GM12878 (cell line): Measurements from ENCODE around the gene SPINT2. TPM values are rescaled to one million over a fixed set of nuclear protein-coding genes. Genes with fewer than 3 reads are reported as not detected.

Experiments
- ATAC-seq: fragments of 200-7000 bp; cut with Tn5 transposase; 3 replicates; pipeline ENCODE4 v1.9.1; 2020; ENCODE audit warnings: mild to moderate bottlenecking, moderate library complexity
- BruUV-seq: library from RNA; stranded (reverse); fragments of 400-500 nt; replicated peaks from 2 replicates; lab custom pipeline; 2021; lab: Mats Ljungman, UMichigan
- CTCF ChIA-PET: fragments of 300-600 bp; sonication (Branson Sonifier 250); formaldehyde crosslinking; extraction: SDS; loops from one replicate; lab custom pipeline; 2021; ENCODE audit warnings: inconsistent platforms; lab: Yijun Ruan, JAX
- POLR2A ChIA-PET: fragments of 350-600 bp; formaldehyde crosslinking; extraction: SDS; loops from one replicate; lab custom pipeline; 2021; ENCODE audit warnings: inconsistent platforms; lab: Charles Lee
- RAD21 ChIA-PET: fragments of 300-600 bp; sonication (Branson Sonifier 250); formaldehyde crosslinking; loops from one replicate; lab custom pipeline; 2023; ENCODE audit warnings: antibody characterized with exemption; ENCODE audit not compliant: unreplicated experiment; lab: Charles Lee
- SMC1A ChIA-PET: fragments of 300-600 bp; sonication (Branson Sonifier 250); formaldehyde crosslinking; loops from one replicate; lab custom pipeline; 2023; ENCODE audit not compliant: unreplicated experiment, uncharacterized antibody; lab: Charles Lee
- DNase-seq: peaks from one replicate; pipeline ENCODE4 v3.0.0-alpha.2; 2011; ENCODE audit warnings: low read depth, low spot score
- FAIRE-seq: peaks from 3 replicates; lab custom pipeline; 2011; peaks lifted over from hg19 to GRCh38; lab: Jason Lieb, UNC
- H2AFZ ChIP-seq: 2 replicates; pipeline ENCODE4 v1.6.0; 2011; ENCODE audit warnings: low read depth, low read length, control low read depth; ENCODE audit not compliant: control insufficient read depth
- H3K27ac ChIP-seq: 2 replicates; pipeline ENCODE4 v1.5.1; 2011; ENCODE audit warnings: control low read depth; ENCODE audit not compliant: control insufficient read depth, insufficient read depth
- H3K27me3 ChIP-seq, 2 experiments: replicated peaks in 1 of 2; 2 replicates each; pipeline versions ENCODE4 v1.6.0 to v1.6.1; 2011; ENCODE audit warnings: low read length in 1 of 2; ENCODE audit not compliant: control insufficient read depth in 2 of 2, insufficient read depth in 2 of 2
- H3K36me3 ChIP-seq, 2 experiments: 2 replicates each; pipeline ENCODE4 v1.5.1; 2011; ENCODE audit warnings: low read length in 1 of 2; ENCODE audit not compliant: control insufficient read depth in 2 of 2, insufficient read depth in 2 of 2
- H3K4me1 ChIP-seq: 2 replicates; pipeline ENCODE4 v1.6.1; 2011; ENCODE audit warnings: mild to moderate bottlenecking, low read length, moderate library complexity, mixed read lengths; ENCODE audit not compliant: control insufficient read depth, insufficient read depth
- H3K4me2 ChIP-seq: 2 replicates; pipeline ENCODE4 v1.6.0; 2011; ENCODE audit warnings: control low read depth; ENCODE audit not compliant: control insufficient read depth, insufficient read depth
- H3K4me3 ChIP-seq: fragments of 200-600 bp; sonication (generic); 2 replicates; pipeline ENCODE4 v1.5.1; 2016
- H3K79me2 ChIP-seq: 2 replicates; pipeline ENCODE4 v1.6.0; 2011; ENCODE audit warnings: low read length; ENCODE audit not compliant: control insufficient read depth, insufficient read depth
- H3K9ac ChIP-seq: 2 replicates; pipeline ENCODE4 v1.8.0; 2011; ENCODE audit warnings: low read length, control low read depth, mixed read lengths; ENCODE audit not compliant: control insufficient read depth, insufficient read depth
- H3K9me3 ChIP-seq: replicated peaks from 3 replicates; pipeline ENCODE4 v1.5.1; 2011; ENCODE audit warnings: mild to moderate bottlenecking, low read length; ENCODE audit not compliant: control insufficient read depth, insufficient read depth
- H4K20me1 ChIP-seq: 2 replicates; pipeline ENCODE4 v1.6.0; 2011; ENCODE audit not compliant: control insufficient read depth, insufficient read depth
- EGR1 ChIP-seq, 2 experiments: IDR thresholded peaks; 1 replicate in 1 of 2; 2 replicates in 1 of 2; pipeline ENCODE4 v1.6.1; 2011 to 2012; ENCODE audit warnings: low read depth in 2 of 2, low read length in 2 of 2, borderline replicate concordance in 1 of 2, mild to moderate bottlenecking in 1 of 2, moderate library complexity in 1 of 2
- HSF1 ChIP-seq: fragments of 150-350 bp; IDR thresholded peaks from 2 replicates; pipeline ENCODE4 v1.6.1; 2014; ENCODE audit warnings: mild to moderate bottlenecking, low read depth, low read length
- IKZF1 ChIP-seq: fragments of 450-650 bp; conservative IDR thresholded peaks from 2 replicates; pipeline ENCODE4 v1.6.1; 2017; ENCODE audit warnings: antibody characterized with exemption, mild to moderate bottlenecking
- IKZF2 ChIP-seq, 2 experiments: fragments of 450-650 bp; IDR thresholded peaks; 2 replicates each; pipeline ENCODE4 v1.6.1; 2017; ENCODE audit warnings: mild to moderate bottlenecking in 2 of 2, moderate library complexity in 2 of 2
- IRF3 ChIP-seq: fragments of 450-650 bp; IDR thresholded peaks from 2 replicates; pipeline ENCODE4 v1.6.1; 2014; ENCODE audit warnings: mild to moderate bottlenecking
- KDM1A ChIP-seq: fragments of 200-600 bp; sonication (generic); IDR thresholded peaks from 2 replicates; pipeline ENCODE4 v1.6.1; 2016; ENCODE audit warnings: borderline replicate concordance
- NFYA ChIP-seq: IDR thresholded peaks from 2 replicates; pipeline ENCODE4 v1.6.1; 2011; ENCODE audit warnings: low read depth, mild to moderate bottlenecking, low read length, improper control_type of control experiment, borderline replicate concordance
- NRF1 ChIP-seq: conservative IDR thresholded peaks from 2 replicates; pipeline ENCODE4 v1.6.1; 2011; ENCODE audit warnings: mild to moderate bottlenecking, low read depth, low read length, improper control_type of control experiment
- RELB ChIP-seq: fragments of 450-650 bp; IDR thresholded peaks from 2 replicates; pipeline ENCODE4 v1.6.1; 2017; ENCODE audit warnings: low read depth, mild to moderate bottlenecking, moderate library complexity
- RUNX3 ChIP-seq: IDR thresholded peaks from 2 replicates; pipeline ENCODE4 v1.6.1; 2012; ENCODE audit warnings: low read length, inconsistent platforms
- SMC3 ChIP-seq: IDR thresholded peaks from 2 replicates; pipeline ENCODE4 v1.6.1; 2011; ENCODE audit warnings: low read length, improper control_type of control experiment, borderline replicate concordance
- ZBTB33 ChIP-seq: fragments of 450-650 bp; IDR thresholded peaks from 2 replicates; pipeline ENCODE4 v1.6.1; 2017; ENCODE audit warnings: mild to moderate bottlenecking
- ZNF24 ChIP-seq: fragments of 450-650 bp; IDR thresholded peaks from 2 replicates; pipeline ENCODE4 v1.6.1; 2017; ENCODE audit warnings: antibody characterized with exemption, mild to moderate bottlenecking
- WGBS: methylation state at CpG from one replicate; pipeline ENCODE4 v1.1.6; 2016; ENCODE audit warnings: low lambda C conversion rate; ENCODE audit not compliant: insufficient replicate concordance, insufficient coverage; ENCODE audit errors: missing lambda C conversion rate; 5-methylcytosine and 5-hydroxymethylcytosine counted together
- in situ Hi-C: fragments of 300-500 bp; cut with MboI; formaldehyde crosslinking; loops from 9 replicates; pipeline ENCODE4 v1.14.3; 2018; ENCODE audit warnings: mixed read lengths
- intact Hi-C: fragments of 100-400 bp; cut with micrococcal nuclease; formaldehyde crosslinking; loops from one replicate; pipeline ENCODE4 v1.14.2; 2022; ENCODE audit not compliant: unreplicated experiment
- polyA plus RNA-seq, 11 experiments: library from polyadenylated mRNA; depleted of rRNA in 4 of 11; unstranded in 6 of 11; stranded (reverse) in 5 of 11; fragments of >200 nt; fragmentation: Nextera tagmentation in 4 of 11; fragmentation: Illumina TruSeq in 1 of 11; extraction: Ambion mirVana in 4 of 11; extraction: Trizol in 1 of 11; gene quantifications; 1 replicate in 1 of 11; 2 replicates in 10 of 11; pipeline versions ENCODE4 v1.2.1 to v1.2.3, GENCODE V29; 2011 to 2016; ENCODE audit warnings: inconsistent platforms in 2 of 11, missing spikeins in 2 of 11, low read depth in 1 of 11
- total RNA-seq, 4 experiments: library from RNA; depleted of rRNA in 3 of 4; stranded (reverse); fragments of >200 nt in 3 of 4; fragmentation: Illumina TruSeq in 1 of 4; extraction: Trizol in 1 of 4; gene quantifications; 2 replicates each; pipeline versions ENCODE4 v1.2.1 to v1.2.3, GENCODE V29; 2013 to 2021

Gene SPINT2
- total and polyA plus RNA-seq, 10 of the 15 experiments (the other 5 are each of a cell fraction or from before 2014, with no cell fraction given), result 0.15 to 26.5 (median 17.5) TPM

GRCh38 chr19:38247126-38247525 is 17.2 kb upstream of the SPINT2 start:
- in situ Hi-C loops (no loop called here), intact Hi-C loops (no loop called here)
- no peak for ATAC-seq
- SMC1A ChIA-PET, result no interaction called here
- no peak for TF ChIP-seq HSF1
- TF ChIP-seq RELB, result no peak
- TF ChIP-seq NRF1, result no peak
- TF ChIP-seq KDM1A, result no peak
- no peak for TF ChIP-seq EGR1 (IDR thresholded peaks at IDR 0.05; ENCODE audit: borderline replicate concordance in 1 of 2, low read depth in 2 of 2, low read length in 2 of 2)
- no peak for TF ChIP-seq IRF3
- TF ChIP-seq ZNF24, result no peak
- TF ChIP-seq NFYA, result no peak
- no peak for TF ChIP-seq SMC3
- TF ChIP-seq IKZF1, result no peak
- no peak for TF ChIP-seq RUNX3
- TF ChIP-seq ZBTB33, result no peak
- TF ChIP-seq IKZF2 (IDR thresholded peaks at IDR 0.05), result no peak
- no peak overlapping the region for H3K4me2 ChIP-seq
- no peak overlapping the region for H3K4me3 ChIP-seq
- CTCF ChIA-PET, result interaction anchor here (5.1 to 5.6 kb wide), 2 partner anchors 87 to 346 kb away, joined by 46 to 74 read pairs; partner anchors contain the start of gene CATSPERG
- no peaks in the 10 kb centered on the region for H4K20me1 ChIP-seq
- no peak for FAIRE-seq
- H3K36me3 ChIP-seq, result no peaks in the 10 kb centered on the region
- H2AFZ ChIP-seq, result no peak overlapping the region
- BruUV-seq, result no TSS peak
- no peak overlapping the region for H3K27ac ChIP-seq
- no peak overlapping the region for H3K9ac ChIP-seq
- H3K79me2 ChIP-seq, result no peaks in the 10 kb centered on the region
- POLR2A ChIA-PET, result interaction anchor here (0.6 kb wide), 1 partner anchor 512 kb away, joined by 6 read pairs; no protein-coding TSS in a partner anchor
- no peaks in the 10 kb centered on the region for H3K27me3 ChIP-seq
- RAD21 ChIA-PET, result no interaction called here
- DNase-seq, result no peak
- H3K9me3 ChIP-seq, result no peaks in the 10 kb centered on the region
- 29% methylated on average over 1 of the region's 5 CpGs for WGBS
- H3K4me1 ChIP-seq, result no peaks in the 10 kb centered on the region
